Panc1 (cell line): Measurements from ENCODE around the gene DNAH7. TPM values are rescaled to one million over a fixed set of nuclear protein-coding genes. Genes with fewer than 3 reads are reported as not detected.

Experiments
- ATAC-seq: fragments of 200-7000 bp; cut with Tn5 transposase; 2 replicates; pipeline ENCODE4 v1.9.1; 2020; ENCODE audit warnings: mild to moderate bottlenecking, moderate library complexity
- BruUV-seq: library from RNA; stranded (reverse); fragments of 400-500 nt; replicated peaks from 2 replicates; lab custom pipeline; 2021; lab: Mats Ljungman, UMichigan
- CTCF ChIA-PET: fragments of 300-600 bp; sonication (Branson Sonifier 250); formaldehyde crosslinking; loops from one replicate; lab custom pipeline; 2022; ENCODE audit warnings: antibody characterized with exemption; lab: Charles Lee
- POLR2A ChIA-PET: fragments of 300-600 bp; sonication (Branson Sonifier 250); formaldehyde crosslinking; loops from one replicate; lab custom pipeline; 2022; ENCODE audit warnings: antibody characterized with exemption; lab: Charles Lee
- DNase-seq: peaks from one replicate; pipeline ENCODE4 v3.0.0-alpha.2; 2010; ENCODE audit warnings: low read depth, low spot score
- H3K27ac ChIP-seq: 2 replicates; pipeline ENCODE4 v1.5.1; 2011; ENCODE audit warnings: mild to moderate bottlenecking, low read length, inconsistent platforms
- H3K27me3 ChIP-seq: fragments of 200-500 bp; sonication (Bioruptor generic); 2 replicates; pipeline ENCODE4 v1.6.0; 2014; ENCODE audit warnings: low read length, inconsistent platforms; ENCODE audit not compliant: control insufficient read depth, insufficient read depth
- H3K36me3 ChIP-seq: fragments of 200-500 bp; sonication (Bioruptor generic); 2 replicates; pipeline ENCODE4 v1.5.1; 2014; ENCODE audit warnings: inconsistent platforms, mild to moderate bottlenecking, low read length, moderate library complexity; ENCODE audit not compliant: control insufficient read depth, insufficient read depth
- H3K4me1 ChIP-seq: 2 replicates; pipeline ENCODE4 v1.5.1; 2011; ENCODE audit warnings: inconsistent platforms, mild to moderate bottlenecking, low read length, moderate library complexity; ENCODE audit not compliant: control insufficient read depth, insufficient read depth
- H3K4me3 ChIP-seq, 2 experiments: 2 replicates each; pipeline ENCODE4 v1.5.1; 2011 to 2012; ENCODE audit warnings: low read depth in 2 of 2, low read length in 2 of 2, mild to moderate bottlenecking in 2 of 2, inconsistent platforms in 1 of 2, moderate library complexity in 1 of 2
- H3K9me3 ChIP-seq: fragments of 200-500 bp; sonication (Bioruptor generic); 2 replicates; pipeline ENCODE4 v1.5.1; 2014; ENCODE audit warnings: low read depth, mild to moderate bottlenecking, inconsistent platforms, low read length, moderate library complexity; ENCODE audit not compliant: control insufficient read depth, insufficient read depth
- CTCF ChIP-seq: fragments of 450-650 bp; IDR thresholded peaks from 2 replicates; pipeline ENCODE4 v1.5.1; 2017; ENCODE audit warnings: mild to moderate bottlenecking
- POLR2AphosphoS5 ChIP-seq: IDR thresholded peaks from 2 replicates; pipeline ENCODE4 v1.6.1; 2012; ENCODE audit warnings: mild to moderate bottlenecking, low read depth, low read length, moderate library complexity
- REST ChIP-seq, 2 experiments: IDR thresholded peaks; 2 replicates each; pipeline ENCODE4 v1.6.1; 2011 to 2012; ENCODE audit warnings: low read depth in 2 of 2, control low read depth in 1 of 2, low read length in 1 of 2, mild to moderate bottlenecking in 1 of 2, moderate library complexity in 1 of 2; ENCODE audit not compliant: insufficient read depth in 1 of 2
- SIN3A ChIP-seq: IDR thresholded peaks from 2 replicates; pipeline ENCODE4 v1.6.1; 2012; ENCODE audit warnings: low read depth, mild to moderate bottlenecking, low read length, moderate library complexity, borderline replicate concordance; ENCODE audit not compliant: insufficient read depth
- TCF7L2 ChIP-seq: IDR thresholded peaks from 2 replicates; pipeline ENCODE4 v1.6.1; 2011; ENCODE audit warnings: mild to moderate bottlenecking, low read depth, low read length, inconsistent platforms
- in situ Hi-C: cut with HindIII; loops from 2 replicates; pipeline ENCODE4 v1.10.0; 2016; ENCODE audit warnings: low sequenced_read_pairs, low pct_unique_long_range_greater_than_20kb
- intact Hi-C: fragments of 100-400 bp; cut with micrococcal nuclease; formaldehyde crosslinking; loops from one replicate; pipeline ENCODE4 v1.10.0; 2022; ENCODE audit not compliant: unreplicated experiment
- total RNA-seq: library from RNA; stranded (reverse); gene quantifications from one replicate; pipeline ENCODE4 v1.2.1, GENCODE V29; 2021; ENCODE audit not compliant: unreplicated experiment

DNAH7 gene
- total RNA-seq, 1 experiment from 2014 or later: 0.98 TPM

- no TSS peak for BruUV-seq
- POLR2A ChIA-PET: no interaction called here
- Histone ChIP-seq H3K27me3 (no peaks in the 10 kb centered on the region), H3K36me3 (no peaks in the 10 kb centered on the region), H3K4me3 (no peak overlapping the region), H3K27ac (no peak overlapping the region), H3K9me3 (no peaks in the 10 kb centered on the region), H3K4me1 (no peaks in the 10 kb centered on the region)
- no peak for TF ChIP-seq REST (IDR thresholded peaks at IDR 0.05; ENCODE audit: insufficient read depth in 1 of 2, low read depth in 2 of 2, low read length in 1 of 2)
- no peak for TF ChIP-seq CTCF
- TF ChIP-seq TCF7L2: no peak
- no peak for TF ChIP-seq SIN3A
- no peak for TF ChIP-seq POLR2AphosphoS5
- ATAC-seq (no peak), DNase-seq (no peak)
- in situ Hi-C loops: no loop called here
- intact Hi-C loops: no loop called here
- CTCF ChIA-PET: no interaction called here
Measured at GRCh38 chr2:195838002-195838401, 230.6 kb downstream of the DNAH7 start.

GRCh38 chr2:195836002-195836401 is 232.6 kb downstream of the DNAH7 start:
- CTCF ChIA-PET: no interaction called here
- in situ Hi-C loops: no loop called here

More at GRCh38 chr2:195836002-195836401, 232.6 kb downstream of the DNAH7 start:
- Histone ChIP-seq H3K27ac (no peak overlapping the region), H3K36me3 (no peaks in the 10 kb centered on the region), H3K4me3 (no peak overlapping the region), H3K9me3 (no peaks in the 10 kb centered on the region), H3K4me1 (no peaks in the 10 kb centered on the region), H3K27me3 (no peaks in the 10 kb centered on the region)
- TF ChIP-seq REST (IDR thresholded peaks at IDR 0.05; ENCODE audit: insufficient read depth in 1 of 2, low read depth in 2 of 2, low read length in 1 of 2) (no peak), SIN3A (no peak), TCF7L2 (no peak), POLR2AphosphoS5 (no peak), CTCF (no peak)
- intact Hi-C loops: no loop called here
- POLR2A ChIA-PET: no interaction called here
- DNase-seq: no peak
- no peak for ATAC-seq
- BruUV-seq: no TSS peak
